ENCODE data around the gene CTDNEP1. TPM values are rescaled to one million over a fixed set of nuclear protein-coding genes. Genes with fewer than 3 reads are reported as not detected.

The CTDNEP1 gene
- total RNA-seq, 1 donor: 31.8 TPM

DNA sequence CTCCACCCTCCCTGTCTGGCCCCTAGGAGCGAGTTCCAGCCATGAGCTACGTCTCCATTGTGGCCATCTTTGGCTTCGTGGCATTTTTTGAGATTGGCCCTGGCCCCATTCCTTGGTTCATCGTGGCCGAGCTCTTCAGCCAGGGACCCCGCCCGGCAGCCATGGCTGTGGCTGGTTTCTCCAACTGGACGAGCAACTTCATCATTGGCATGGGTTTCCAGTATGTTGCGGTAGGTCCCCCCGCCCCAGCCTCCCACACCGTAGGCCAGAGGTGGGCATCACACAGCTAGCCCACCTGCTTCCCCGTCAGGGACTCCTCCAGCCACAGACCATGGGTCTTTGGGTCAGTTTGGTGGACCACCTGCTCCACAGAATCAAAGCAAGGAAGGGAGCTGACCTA, 34.1 kb upstream of the CTDNEP1 start:
- H3K36me3 ChIP-seq (ENCODE audit: insufficient read depth, low read length): no peaks in the 10 kb centered on the region
- no peaks in the 10 kb centered on the region for H3K9me3 ChIP-seq (ENCODE audit: low read depth, low read length)

DNA sequence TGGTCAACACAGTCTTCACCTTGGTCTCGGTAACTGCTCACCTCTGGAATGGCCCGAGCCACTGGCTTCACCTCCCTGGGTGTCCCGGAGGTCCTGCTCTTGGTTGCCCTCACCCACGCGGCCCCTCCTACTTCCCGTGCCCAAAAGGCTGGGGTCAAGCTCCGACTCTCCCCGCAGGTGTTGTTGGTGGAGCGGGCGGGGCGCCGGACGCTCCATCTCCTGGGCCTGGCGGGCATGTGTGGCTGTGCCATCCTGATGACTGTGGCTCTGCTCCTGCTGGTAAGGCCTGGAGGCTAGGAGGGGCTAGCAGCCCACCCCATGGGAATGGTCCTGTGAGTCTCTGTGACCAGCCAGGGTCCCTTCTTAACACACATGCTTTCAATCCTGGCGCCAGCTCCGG, 33.4 kb upstream of the CTDNEP1 start:
- H3K27ac ChIP-seq (ENCODE audit: low read depth, low read length): no peak overlapping the region
- no peaks in the 10 kb centered on the region for H3K79me2 ChIP-seq (ENCODE audit: insufficient read depth, low read length)
- H3K4me1 ChIP-seq (ENCODE audit: insufficient read depth, low read length): peaks cover 9% of the 10 kb centered on the region
- no peak overlapping the region for H3K4me2 ChIP-seq (ENCODE audit: insufficient read depth, low read length)
- no peaks in the 10 kb centered on the region for H3K36me3 ChIP-seq (ENCODE audit: insufficient read depth, low read length)
- no peak overlapping the region for H3K4me3 ChIP-seq (ENCODE audit: insufficient read depth, low read length)
- H3K9me3 ChIP-seq (ENCODE audit: low read depth, low read length): no peaks in the 10 kb centered on the region
- TF ChIP-seq, protein P1, sequence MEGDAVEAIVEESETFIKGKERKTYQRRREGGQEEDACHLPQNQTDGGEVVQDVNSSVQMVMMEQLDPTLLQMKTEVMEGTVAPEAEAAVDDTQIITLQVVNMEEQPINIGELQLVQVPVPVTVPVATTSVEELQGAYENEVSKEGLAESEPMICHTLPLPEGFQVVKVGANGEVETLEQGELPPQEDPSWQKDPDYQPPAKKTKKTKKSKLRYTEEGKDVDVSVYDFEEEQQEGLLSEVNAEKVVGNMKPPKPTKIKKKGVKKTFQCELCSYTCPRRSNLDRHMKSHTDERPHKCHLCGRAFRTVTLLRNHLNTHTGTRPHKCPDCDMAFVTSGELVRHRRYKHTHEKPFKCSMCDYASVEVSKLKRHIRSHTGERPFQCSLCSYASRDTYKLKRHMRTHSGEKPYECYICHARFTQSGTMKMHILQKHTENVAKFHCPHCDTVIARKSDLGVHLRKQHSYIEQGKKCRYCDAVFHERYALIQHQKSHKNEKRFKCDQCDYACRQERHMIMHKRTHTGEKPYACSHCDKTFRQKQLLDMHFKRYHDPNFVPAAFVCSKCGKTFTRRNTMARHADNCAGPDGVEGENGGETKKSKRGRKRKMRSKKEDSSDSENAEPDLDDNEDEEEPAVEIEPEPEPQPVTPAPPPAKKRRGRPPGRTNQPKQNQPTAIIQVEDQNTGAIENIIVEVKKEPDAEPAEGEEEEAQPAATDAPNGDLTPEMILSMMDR (IDR thresholded peaks at IDR 0.05; ENCODE audit: extremely low read depth, low read depth, low read length): no peak
- no peaks in the 10 kb centered on the region for H4K20me1 ChIP-seq (ENCODE audit: insufficient read depth, low read length)
- DNase-seq (ENCODE audit: insufficient read length, low spot score, missing footprints): peak; percentile 4
- H2AFZ ChIP-seq (ENCODE audit: low read length): no peak overlapping the region
- peaks cover 48% of the 10 kb centered on the region for H3K27me3 ChIP-seq (ENCODE audit: insufficient read depth, low read length)

More for the DNA sequence above, 34.1 kb upstream of the CTDNEP1 start:
- H3K4me2 ChIP-seq (ENCODE audit: insufficient read depth, low read length): no peak overlapping the region
- H3K4me3 ChIP-seq (ENCODE audit: insufficient read depth, low read length): no peak overlapping the region
- no peaks in the 10 kb centered on the region for H4K20me1 ChIP-seq (ENCODE audit: insufficient read depth, low read length)
- no peak overlapping the region for H3K27ac ChIP-seq (ENCODE audit: low read depth, low read length)
- no peaks in the 10 kb centered on the region for H3K79me2 ChIP-seq (ENCODE audit: insufficient read depth, low read length)
- no peak overlapping the region for H2AFZ ChIP-seq (ENCODE audit: low read length)
- TF ChIP-seq, protein P1 (IDR thresholded peaks at IDR 0.05; ENCODE audit: extremely low read depth, low read depth, low read length): no peak
- H3K4me1 ChIP-seq (ENCODE audit: insufficient read depth, low read length): peaks cover 6% of the 10 kb centered on the region
- H3K27me3 ChIP-seq (ENCODE audit: insufficient read depth, low read length): peaks cover 54% of the 10 kb centered on the region
- DNase-seq (ENCODE audit: insufficient read length, low spot score, missing footprints): peak; percentile 48

DNA sequence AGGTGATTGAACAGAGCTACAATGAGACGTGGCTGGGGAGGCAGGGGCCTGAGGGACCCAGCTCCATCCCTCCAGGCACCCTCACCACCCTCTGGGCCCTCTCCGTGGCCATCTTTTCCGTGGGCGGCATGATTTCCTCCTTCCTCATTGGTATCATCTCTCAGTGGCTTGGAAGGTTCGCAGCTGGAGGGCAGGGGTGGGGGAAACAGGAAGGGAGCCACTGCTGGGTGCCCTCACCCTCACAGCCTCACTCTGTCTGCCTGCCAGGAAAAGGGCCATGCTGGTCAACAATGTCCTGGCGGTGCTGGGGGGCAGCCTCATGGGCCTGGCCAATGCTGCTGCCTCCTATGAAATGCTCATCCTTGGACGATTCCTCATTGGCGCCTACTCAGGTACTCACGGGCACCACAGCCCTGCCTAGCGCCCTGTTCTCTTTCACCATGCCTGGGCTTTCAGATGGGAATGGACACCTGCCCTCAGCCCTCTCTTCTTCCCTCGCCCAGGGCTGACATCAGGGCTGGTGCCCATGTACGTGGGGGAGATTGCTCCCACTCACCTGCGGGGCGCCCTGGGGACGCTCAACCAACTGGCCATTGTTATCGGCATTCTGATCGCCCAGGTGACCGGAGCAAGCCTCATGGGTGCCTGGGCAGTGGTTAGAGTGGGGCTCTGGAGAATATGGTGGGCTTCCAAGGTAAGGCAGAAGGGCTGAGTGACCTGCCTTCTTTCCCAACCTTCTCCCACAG, 32.1 kb upstream of the CTDNEP1 start:
- peaks cover 9% of the 10 kb centered on the region for H3K4me1 ChIP-seq (ENCODE audit: insufficient read depth, low read length)
- H3K79me2 ChIP-seq (ENCODE audit: insufficient read depth, low read length): no peaks in the 10 kb centered on the region
- no peak overlapping the region for H3K4me3 ChIP-seq (ENCODE audit: insufficient read depth, low read length)
- no peak overlapping the region for H3K27ac ChIP-seq (ENCODE audit: low read depth, low read length)
- H3K9me3 ChIP-seq (ENCODE audit: low read depth, low read length): no peaks in the 10 kb centered on the region
- no peaks in the 10 kb centered on the region for H3K36me3 ChIP-seq (ENCODE audit: insufficient read depth, low read length)
- no peak overlapping the region for H2AFZ ChIP-seq (ENCODE audit: low read length)
- no peaks in the 10 kb centered on the region for H4K20me1 ChIP-seq (ENCODE audit: insufficient read depth, low read length)
- peak; percentile 68 for DNase-seq (ENCODE audit: insufficient read length, low spot score, missing footprints)
- H3K4me2 ChIP-seq (ENCODE audit: insufficient read depth, low read length): no peak overlapping the region
- H3K27me3 ChIP-seq (ENCODE audit: insufficient read depth, low read length): peaks cover 48% of the 10 kb centered on the region
- TF ChIP-seq, protein P1 (IDR thresholded peaks at IDR 0.05; ENCODE audit: extremely low read depth, low read depth, low read length): no peak

DNA sequence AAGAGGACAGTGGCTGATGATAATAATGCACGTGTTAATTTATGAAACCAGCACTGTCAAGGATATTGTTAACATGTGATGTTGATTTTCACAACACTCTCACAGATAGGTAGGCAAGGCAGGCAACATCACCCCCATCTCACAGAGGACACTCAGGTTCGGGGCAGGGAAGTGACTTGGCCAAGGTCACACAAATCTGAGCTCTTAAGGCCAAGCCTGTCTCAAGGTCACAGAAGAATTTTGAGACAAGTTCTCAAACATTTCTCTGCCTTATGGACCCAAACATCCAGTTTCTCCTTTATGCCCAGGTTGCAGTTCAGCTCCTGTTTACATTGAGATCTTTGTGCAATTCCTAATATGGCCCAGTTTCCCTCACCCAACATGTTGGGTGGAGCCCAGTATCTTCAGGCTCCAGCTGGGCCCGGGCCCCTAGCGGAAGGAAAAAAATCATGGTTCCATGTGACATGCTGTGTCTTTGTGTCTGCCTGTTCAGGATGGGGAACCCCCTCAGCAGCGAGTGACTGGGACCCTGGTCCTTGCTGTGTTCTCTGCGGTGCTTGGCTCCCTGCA, 31.3 kb upstream of the CTDNEP1 start:
- H3K4me2 ChIP-seq (ENCODE audit: insufficient read depth, low read length): no peak overlapping the region
- peak; percentile 72 for DNase-seq (ENCODE audit: insufficient read length, low spot score, missing footprints)
- no peaks in the 10 kb centered on the region for H4K20me1 ChIP-seq (ENCODE audit: insufficient read depth, low read length)
- H3K27ac ChIP-seq (ENCODE audit: low read depth, low read length): no peak overlapping the region
- H3K36me3 ChIP-seq (ENCODE audit: insufficient read depth, low read length): no peaks in the 10 kb centered on the region
- H2AFZ ChIP-seq (ENCODE audit: low read length): no peak overlapping the region
- peaks cover 9% of the 10 kb centered on the region for H3K4me1 ChIP-seq (ENCODE audit: insufficient read depth, low read length)
- H3K4me3 ChIP-seq (ENCODE audit: insufficient read depth, low read length): no peak overlapping the region
- no peaks in the 10 kb centered on the region for H3K79me2 ChIP-seq (ENCODE audit: insufficient read depth, low read length)
- peaks cover 44% of the 10 kb centered on the region for H3K27me3 ChIP-seq (ENCODE audit: insufficient read depth, low read length)
- H3K9me3 ChIP-seq (ENCODE audit: low read depth, low read length): no peaks in the 10 kb centered on the region
- TF ChIP-seq, protein P1 (IDR thresholded peaks at IDR 0.05; ENCODE audit: extremely low read depth, low read depth, low read length): no peak

Measured in osteoblast (primary cell).